GM10248 (cell line): ENCODE measurements around the gene GALNT1.

Experiments
- CTCF ChIA-PET: fragments of 300-600 bp; sonication (Branson Sonifier 250); formaldehyde crosslinking; extraction: SDS; loops from one replicate; lab custom pipeline; 2021; ENCODE audit warnings: antibody characterized with exemption; lab: Yijun Ruan, JAX
- POLR2A ChIA-PET: fragments of 350-650 bp; sonication (Branson Sonifier 250); formaldehyde crosslinking; extraction: SDS; loops from one replicate; lab custom pipeline; 2020; ENCODE audit warnings: antibody characterized with exemption; lab: Yijun Ruan, JAX
- DNase-seq: peaks from one replicate; pipeline ENCODE4 v3.0.0; 2012; ENCODE audit errors: extremely low spot score
- CTCF ChIP-seq: IDR thresholded peaks from 2 replicates; pipeline ENCODE4 v1.5.1; 2012; ENCODE audit warnings: mild to moderate bottlenecking, low read depth; ENCODE audit errors: extremely low read depth, missing control alignments, control extremely low read depth

GALNT1 gene

GRCh38 chr18:35609236-35609635 is 27.7 kb downstream of the GALNT1 start:
- no peak for DNase-seq
- ChIA-PET POLR2A (no interaction called here), CTCF (interaction anchor here (1.1 to 1.4 kb wide), 3 partner anchors 9 to 153 kb away, joined by 3 to 4 read pairs (median 3); no protein-coding TSS in a partner anchor)
- TF ChIP-seq CTCF, result no peak

GRCh38 chr18:35610089-35610488 is 28.5 kb downstream of the GALNT1 start:
- DNase-seq, result no peak
- ChIA-PET CTCF (interaction anchor here (1.2 kb wide), 2 partner anchors 8 to 11 kb away, joined by 3 read pairs; no protein-coding TSS in a partner anchor), POLR2A (no interaction called here)
- no peak for TF ChIP-seq CTCF

- TF ChIP-seq CTCF, result no peak
- no peak for DNase-seq
- ChIA-PET CTCF (interaction anchor here (1.1 to 1.2 kb wide), 2 partner anchors 9 to 12 kb away, joined by 3 to 4 read pairs; no protein-coding TSS in a partner anchor), POLR2A (no interaction called here)
These were observed 29.2 kb downstream of the GALNT1 start for GRCh38 chr18:35610724-35611123.

- ChIA-PET POLR2A (no interaction called here), CTCF (interaction anchor here (1.1 to 1.2 kb wide), 2 partner anchors 9 to 12 kb away, joined by 3 to 4 read pairs; no protein-coding TSS in a partner anchor)
- DNase-seq, result no peak
- TF ChIP-seq CTCF, result no peak
These were observed 30.0 kb downstream of the GALNT1 start for GRCh38 chr18:35611518-35611917.

- no peak for TF ChIP-seq CTCF
- no peak for DNase-seq
- ChIA-PET POLR2A (no interaction called here), CTCF (interaction anchor here (0.9 to 1.7 kb wide), 3 partner anchors 17 to 384 kb away, joined by 3 to 4 read pairs (median 3); no protein-coding TSS in a partner anchor)
These were observed 34.5 kb downstream of the GALNT1 start for GRCh38 chr18:35616074-35616473.

GRCh38 chr18:35616664-35617423 is 35.3 kb downstream of the GALNT1 start:
- ChIA-PET POLR2A (no interaction called here), CTCF (interaction anchor here (0.9 to 1.7 kb wide), 4 partner anchors 18 to 385 kb away, joined by 3 to 4 read pairs (median 3); no protein-coding TSS in a partner anchor)
- peak; percentile 61 for DNase-seq
- TF ChIP-seq CTCF, result no peak
